ENCODE results near the gene FKBP7. TPM values are rescaled to one million over a fixed set of nuclear protein-coding genes. Genes with fewer than 3 reads are reported as not detected.

FKBP7 gene, protein sequence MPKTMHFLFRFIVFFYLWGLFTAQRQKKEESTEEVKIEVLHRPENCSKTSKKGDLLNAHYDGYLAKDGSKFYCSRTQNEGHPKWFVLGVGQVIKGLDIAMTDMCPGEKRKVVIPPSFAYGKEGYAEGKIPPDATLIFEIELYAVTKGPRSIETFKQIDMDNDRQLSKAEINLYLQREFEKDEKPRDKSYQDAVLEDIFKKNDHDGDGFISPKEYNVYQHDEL
- total RNA-seq (2014; rRNA removed; shearing (Covaris generic)), result 8.5 and 10.7 TPM in 2 replicates
- 8.3 TPM in 2 replicates for total RNA-seq (2022)
- Bru-seq, nascent RNA, result percentile 57 among the genes with signal in this experiment
- percentile 50 among the genes with signal in this experiment for BruChase-seq, experiment 1, labeled RNA remaining after a 6-hour chase
- percentile 51 among the genes with signal in this experiment for BruChase-seq, experiment 2, labeled RNA remaining after a 2-hour chase
- long read RNA-seq, partial matches to known transcripts, result 0 of 16 reads
- long read RNA-seq, other reads (novel, unspliced or antisense), result 7 of 16 reads

DNA sequence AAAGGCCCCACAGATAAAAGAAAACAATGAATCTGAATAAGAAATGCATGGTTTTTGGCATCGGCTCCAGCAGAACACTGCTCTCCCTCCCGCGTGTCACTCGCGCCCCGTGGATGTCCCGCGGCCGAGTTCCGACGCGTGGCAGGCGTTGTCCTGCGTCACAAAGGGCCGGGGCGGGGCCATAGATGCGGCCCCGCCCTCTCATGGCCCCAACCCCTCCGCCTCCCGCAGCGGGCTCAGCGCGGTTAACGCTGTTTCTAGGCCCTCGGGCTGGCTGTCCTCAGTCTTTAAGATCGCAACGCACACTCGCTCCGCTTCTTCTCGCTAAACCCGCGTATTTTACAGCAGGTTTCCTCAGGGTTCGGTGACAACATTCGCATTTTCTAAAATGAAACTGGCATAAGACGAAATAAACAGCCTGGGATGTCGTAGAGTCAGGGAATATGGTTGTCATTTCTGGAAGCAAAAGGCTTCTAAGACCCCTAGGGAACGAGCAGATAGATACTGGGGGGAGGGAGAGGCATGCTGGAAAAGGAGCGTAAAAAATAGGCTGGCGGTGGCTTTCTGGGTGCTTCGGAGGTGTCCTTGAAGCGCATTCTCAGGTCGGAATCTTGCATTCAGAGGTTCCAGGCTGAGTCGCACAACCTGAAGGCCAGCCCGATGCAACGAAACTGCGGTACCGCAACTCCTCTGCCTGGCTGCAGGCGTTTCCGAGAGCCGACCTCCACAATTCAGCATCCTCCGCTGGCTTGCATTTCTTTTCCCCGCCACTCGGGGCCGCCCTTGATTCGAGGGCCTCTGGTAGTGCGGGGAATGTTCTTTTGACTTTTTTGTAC lies at the start of gene FKBP7:
TSS of gene FKBP7 (minus strand) at position 162 of the 836 bp plus-strand sequence. CDS start at position 61, 101 bp downstream.
- CTCF ChIA-PET (ENCODE audit: unreplicated experiment), result no interaction called here
- Histone ChIP-seq H4K20me1 (ENCODE audit: insufficient read depth, low read length) (peaks cover 13% of the 10 kb centered on the region; the same call in 1 of the 2 replicates), H3K4me1 (ENCODE audit: insufficient read depth, low read length, poor library complexity, severe bottlenecking) (peaks cover 38% of the 10 kb centered on the region), H3K9me2 (ENCODE audit: insufficient read depth, low read length) (no peaks in the 10 kb centered on the region), H3K36me3 (ENCODE audit: insufficient read depth, low read length) (no peaks in the 10 kb centered on the region), H3K79me2 (ENCODE audit: insufficient read depth, low read depth, low read length) (peaks cover 46% of the 10 kb centered on the region), H2AFZ (ENCODE audit: low read length) (peak within 1 kb of the TSS; percentile 100), H3K4me2 (ENCODE audit: low read length) (peak within 1 kb of the TSS; percentile 97), H3K9me3 (ENCODE audit: low read length) (no peaks in the 10 kb centered on the region), H3K4me3 (ENCODE audit: low read depth, low read length, poor library complexity, severe bottlenecking) (peak within 1 kb of the TSS; percentile 78), H3K27ac (ENCODE audit: low read depth, low read length, poor library complexity, severe bottlenecking) (peak within 1 kb of the TSS; percentile 86)
- intact Hi-C loops (cut with micrococcal nuclease; ENCODE audit: unreplicated experiment), result loop anchor here (1.0 kb wide), 2 partner anchors 27 to 45 kb away; partner anchors contain the start of genes PJVK and PRKRA
- DNase-seq (ENCODE audit: low spot score), result peak; percentile 87
- TF ChIP-seq, protein P1, sequence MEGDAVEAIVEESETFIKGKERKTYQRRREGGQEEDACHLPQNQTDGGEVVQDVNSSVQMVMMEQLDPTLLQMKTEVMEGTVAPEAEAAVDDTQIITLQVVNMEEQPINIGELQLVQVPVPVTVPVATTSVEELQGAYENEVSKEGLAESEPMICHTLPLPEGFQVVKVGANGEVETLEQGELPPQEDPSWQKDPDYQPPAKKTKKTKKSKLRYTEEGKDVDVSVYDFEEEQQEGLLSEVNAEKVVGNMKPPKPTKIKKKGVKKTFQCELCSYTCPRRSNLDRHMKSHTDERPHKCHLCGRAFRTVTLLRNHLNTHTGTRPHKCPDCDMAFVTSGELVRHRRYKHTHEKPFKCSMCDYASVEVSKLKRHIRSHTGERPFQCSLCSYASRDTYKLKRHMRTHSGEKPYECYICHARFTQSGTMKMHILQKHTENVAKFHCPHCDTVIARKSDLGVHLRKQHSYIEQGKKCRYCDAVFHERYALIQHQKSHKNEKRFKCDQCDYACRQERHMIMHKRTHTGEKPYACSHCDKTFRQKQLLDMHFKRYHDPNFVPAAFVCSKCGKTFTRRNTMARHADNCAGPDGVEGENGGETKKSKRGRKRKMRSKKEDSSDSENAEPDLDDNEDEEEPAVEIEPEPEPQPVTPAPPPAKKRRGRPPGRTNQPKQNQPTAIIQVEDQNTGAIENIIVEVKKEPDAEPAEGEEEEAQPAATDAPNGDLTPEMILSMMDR (conservative IDR thresholded peaks at IDR 0.05; ENCODE audit: low read length), result peak; percentile 85
- TF ChIP-seq EZH2phosphoT487 (IDR thresholded peaks at IDR 0.05; ENCODE audit: borderline replicate concordance, low read depth, low read length), result no peak
- BruUV-seq (replicated peaks), result no TSS peak
- POLR2A ChIA-PET, result interaction anchor here (1.6 kb wide), 1 partner anchor 14 kb away, joined by 4 read pairs; no protein-coding TSS in a partner anchor

DNA sequence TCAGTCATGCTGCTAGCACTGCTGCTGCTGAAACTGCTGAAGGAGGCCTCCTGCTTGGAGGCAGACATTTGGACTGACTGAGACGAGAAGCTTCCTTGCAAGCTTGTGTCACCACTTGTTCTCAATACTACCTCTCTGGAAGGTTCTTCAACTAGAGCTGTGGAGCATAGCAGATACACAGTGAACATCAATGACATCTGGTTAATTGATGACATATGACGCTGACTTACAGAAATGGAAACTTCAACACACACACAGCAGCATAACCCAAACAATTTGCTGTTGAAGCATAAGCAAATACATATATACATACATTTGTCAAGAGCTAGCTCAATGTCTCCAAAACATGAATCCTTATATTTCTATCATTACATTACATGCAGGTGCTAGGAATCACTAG lies 49.2 kb upstream of the FKBP7 start:
- Histone ChIP-seq H3K9me2 (ENCODE audit: insufficient read depth, low read length) (no peaks in the 10 kb centered on the region), H2AFZ (ENCODE audit: low read length) (no peak overlapping the region), H4K20me1 (ENCODE audit: insufficient read depth, low read length) (no peaks in the 10 kb centered on the region), H3K79me2 (ENCODE audit: insufficient read depth, low read depth, low read length) (peaks cover 9% of the 10 kb centered on the region; the same call in 1 of the 2 replicates), H3K4me2 (ENCODE audit: low read length) (no peak overlapping the region), H3K36me3 (ENCODE audit: insufficient read depth, low read length) (0 out of 2 replicates have a peak, but pooled peaks cover 3% of the 10 kb centered on the region), H3K9me3 (ENCODE audit: low read length) (no peaks in the 10 kb centered on the region), H3K27ac (ENCODE audit: low read depth, low read length, poor library complexity, severe bottlenecking) (no peak overlapping the region), H3K4me3 (ENCODE audit: low read depth, low read length, poor library complexity, severe bottlenecking) (no peak overlapping the region), H3K4me1 (ENCODE audit: insufficient read depth, low read length, poor library complexity, severe bottlenecking) (no peaks in the 10 kb centered on the region)
- BruUV-seq (replicated peaks), result no TSS peak
- TF ChIP-seq, protein P1 (conservative IDR thresholded peaks at IDR 0.05; ENCODE audit: low read length), result no peak
- TF ChIP-seq EZH2phosphoT487 (IDR thresholded peaks at IDR 0.05; ENCODE audit: borderline replicate concordance, low read depth, low read length), result no peak
- CTCF ChIA-PET (ENCODE audit: unreplicated experiment), result interaction anchor here (1.2 kb wide), 1 partner anchor 10 kb away, joined by 4 read pairs; no protein-coding TSS in a partner anchor
- DNase-seq (ENCODE audit: low spot score), result no peak
- intact Hi-C loops (cut with micrococcal nuclease; ENCODE audit: unreplicated experiment), result no loop called here
- POLR2A ChIA-PET, result interaction anchor here (0.6 to 1.4 kb wide), 2 partner anchors 9 to 13 kb away, joined by 3 to 5 read pairs; no protein-coding TSS in a partner anchor

Data from OCI-LY7 (cell line).